GM19395 (cell line): ENCODE measurements around the gene RUSC2.
"Not testable (repeated sequence)": the region's sequence is repeated elsewhere in the genome, so short reads cannot be mapped to it uniquely, and the experiment has no call there.

Source experiments
- ATAC-seq: cut with Tn5 transposase; IDR thresholded peaks from one replicate; pipeline ENCODE4 v1.9.1; 2021; ENCODE audit warnings: mild to moderate bottlenecking, moderate library complexity; ENCODE audit not compliant: unreplicated experiment

RUSC2 gene, protein sequence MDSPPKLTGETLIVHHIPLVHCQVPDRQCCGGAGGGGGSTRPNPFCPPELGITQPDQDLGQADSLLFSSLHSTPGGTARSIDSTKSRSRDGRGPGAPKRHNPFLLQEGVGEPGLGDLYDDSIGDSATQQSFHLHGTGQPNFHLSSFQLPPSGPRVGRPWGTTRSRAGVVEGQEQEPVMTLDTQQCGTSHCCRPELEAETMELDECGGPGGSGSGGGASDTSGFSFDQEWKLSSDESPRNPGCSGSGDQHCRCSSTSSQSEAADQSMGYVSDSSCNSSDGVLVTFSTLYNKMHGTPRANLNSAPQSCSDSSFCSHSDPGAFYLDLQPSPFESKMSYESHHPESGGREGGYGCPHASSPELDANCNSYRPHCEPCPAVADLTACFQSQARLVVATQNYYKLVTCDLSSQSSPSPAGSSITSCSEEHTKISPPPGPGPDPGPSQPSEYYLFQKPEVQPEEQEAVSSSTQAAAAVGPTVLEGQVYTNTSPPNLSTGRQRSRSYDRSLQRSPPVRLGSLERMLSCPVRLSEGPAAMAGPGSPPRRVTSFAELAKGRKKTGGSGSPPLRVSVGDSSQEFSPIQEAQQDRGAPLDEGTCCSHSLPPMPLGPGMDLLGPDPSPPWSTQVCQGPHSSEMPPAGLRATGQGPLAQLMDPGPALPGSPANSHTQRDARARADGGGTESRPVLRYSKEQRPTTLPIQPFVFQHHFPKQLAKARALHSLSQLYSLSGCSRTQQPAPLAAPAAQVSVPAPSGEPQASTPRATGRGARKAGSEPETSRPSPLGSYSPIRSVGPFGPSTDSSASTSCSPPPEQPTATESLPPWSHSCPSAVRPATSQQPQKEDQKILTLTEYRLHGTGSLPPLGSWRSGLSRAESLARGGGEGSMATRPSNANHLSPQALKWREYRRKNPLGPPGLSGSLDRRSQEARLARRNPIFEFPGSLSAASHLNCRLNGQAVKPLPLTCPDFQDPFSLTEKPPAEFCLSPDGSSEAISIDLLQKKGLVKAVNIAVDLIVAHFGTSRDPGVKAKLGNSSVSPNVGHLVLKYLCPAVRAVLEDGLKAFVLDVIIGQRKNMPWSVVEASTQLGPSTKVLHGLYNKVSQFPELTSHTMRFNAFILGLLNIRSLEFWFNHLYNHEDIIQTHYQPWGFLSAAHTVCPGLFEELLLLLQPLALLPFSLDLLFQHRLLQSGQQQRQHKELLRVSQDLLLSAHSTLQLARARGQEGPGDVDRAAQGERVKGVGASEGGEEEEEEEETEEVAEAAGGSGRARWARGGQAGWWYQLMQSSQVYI (N-terminal part only)

DNA sequence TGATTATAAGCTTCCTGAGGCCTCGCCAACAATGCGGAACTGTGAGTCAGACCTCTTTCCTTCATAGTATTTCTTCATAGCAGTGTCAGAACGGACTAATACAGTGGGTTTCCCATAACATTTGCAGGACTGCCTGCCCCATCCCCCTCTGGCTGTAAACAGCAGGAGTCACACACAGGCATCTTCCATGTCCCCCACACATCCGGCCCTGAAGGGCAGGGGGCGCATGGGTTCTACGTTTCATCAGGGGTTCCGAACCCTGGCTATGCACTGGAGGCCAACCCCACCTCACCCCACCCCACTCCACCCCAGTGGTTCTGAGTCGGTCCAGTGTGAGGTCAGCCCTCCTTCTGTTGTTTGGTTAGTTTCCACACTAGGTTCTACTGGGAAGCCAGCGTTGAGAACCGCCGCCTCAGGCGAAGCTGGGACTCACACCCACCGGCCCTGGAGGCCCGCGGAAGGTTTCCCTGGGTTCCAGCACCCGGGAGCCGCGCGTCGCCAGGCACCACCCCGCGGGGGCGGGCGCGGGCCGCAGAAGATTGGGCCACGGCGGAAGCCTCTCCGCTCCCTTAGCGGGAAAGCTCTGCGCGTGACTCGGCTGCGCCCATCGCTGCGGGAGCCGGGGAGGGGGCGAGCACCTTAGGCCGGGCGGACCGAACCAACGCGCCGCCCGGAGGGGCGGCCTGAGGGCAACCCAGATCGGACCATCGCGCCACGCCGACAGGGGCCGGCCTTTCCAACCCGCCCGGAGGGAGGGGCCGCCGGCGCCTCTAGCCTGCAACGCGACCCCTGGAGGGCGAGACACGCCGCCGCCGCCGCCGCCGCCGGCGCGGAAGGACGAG, at the start of gene RUSC2:
Gene RUSC2, plus strand, starts transcription at position 799 of the 842 bp plus-strand sequence. CDS start 56,411 bp downstream, outside the sequence.
- peak; percentile 65 for ATAC-seq

DNA sequence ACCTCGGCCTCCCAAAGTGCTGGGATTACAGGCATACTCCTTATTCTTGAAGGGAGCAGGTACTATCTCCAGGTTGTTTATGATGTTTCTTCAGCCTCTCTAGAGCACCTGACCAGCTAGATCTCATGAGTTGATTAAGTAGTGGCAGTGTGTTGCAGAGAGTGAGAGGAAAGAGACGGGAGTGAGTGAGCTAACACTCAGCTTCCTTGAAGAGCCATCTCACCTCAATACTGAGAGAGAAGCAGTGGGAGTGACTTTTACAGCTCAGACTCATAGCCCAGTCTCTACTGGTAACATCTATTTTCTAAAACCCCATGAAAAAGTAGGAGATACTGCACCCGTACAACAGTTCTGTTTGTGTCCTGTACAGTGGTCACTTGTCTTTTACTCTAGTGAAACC, 43.9 kb upstream of the RUSC2 start:
- no peak for ATAC-seq

DNA sequence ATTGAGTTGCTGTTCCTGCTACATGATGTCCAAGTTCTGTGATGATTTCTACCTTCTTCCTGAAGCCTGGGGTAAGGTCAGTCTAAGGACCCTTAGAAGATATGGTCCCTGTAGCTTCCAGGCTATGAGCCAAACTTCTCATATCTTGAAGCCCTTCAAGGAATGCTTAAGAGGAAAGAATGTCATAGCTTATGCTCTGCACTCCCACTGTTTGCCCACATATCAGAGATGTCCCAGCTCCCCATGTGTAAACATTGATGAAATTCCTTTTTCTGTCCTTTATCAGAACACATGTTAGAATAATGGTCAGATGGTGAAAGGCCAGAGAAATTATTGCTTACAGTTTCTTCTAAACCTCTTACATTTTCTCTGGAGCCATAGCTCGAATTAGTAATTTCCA, 41.4 kb upstream of the RUSC2 start:
- no peak for ATAC-seq

DNA sequence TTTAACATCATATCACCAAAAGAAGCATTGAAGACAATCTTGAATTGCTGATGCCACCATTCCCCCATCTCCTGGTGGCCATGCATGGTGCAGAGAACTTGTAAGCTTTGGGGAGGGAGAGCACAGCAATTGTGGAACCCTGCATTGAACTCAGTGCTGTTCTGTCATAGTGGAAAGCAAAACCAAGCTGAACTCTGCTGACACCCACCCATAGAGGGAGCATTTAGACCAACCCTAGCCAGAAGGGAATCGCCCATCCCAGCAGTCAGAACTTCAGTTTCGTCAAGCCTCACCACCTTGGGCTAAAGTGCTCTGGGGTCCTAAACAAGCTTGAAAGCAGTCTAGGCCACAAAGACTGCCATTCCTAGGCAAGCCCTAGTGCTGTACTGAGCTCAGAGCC, 37.4 kb upstream of the RUSC2 start:
- no peak for ATAC-seq

DNA sequence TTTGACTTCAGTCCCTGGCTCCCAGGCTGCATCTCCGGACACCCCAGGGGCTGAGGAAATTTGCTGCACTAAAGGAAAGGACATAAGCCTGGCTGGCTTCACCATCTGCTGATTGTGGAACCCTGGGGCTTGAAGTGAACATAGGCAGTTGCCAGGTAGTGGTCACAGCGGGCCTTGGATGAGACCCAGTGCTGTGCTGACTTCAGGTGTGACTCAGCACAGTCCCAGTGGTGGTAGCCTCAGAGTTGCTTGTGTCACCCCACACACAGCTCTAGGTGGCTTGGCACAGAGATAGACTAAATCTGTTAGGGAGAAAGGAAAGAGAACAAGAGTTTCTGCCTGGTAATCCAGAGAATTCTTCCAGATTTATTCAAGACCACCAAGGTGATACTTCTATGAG, 36.1 kb upstream of the RUSC2 start:
- ATAC-seq: no peak

DNA sequence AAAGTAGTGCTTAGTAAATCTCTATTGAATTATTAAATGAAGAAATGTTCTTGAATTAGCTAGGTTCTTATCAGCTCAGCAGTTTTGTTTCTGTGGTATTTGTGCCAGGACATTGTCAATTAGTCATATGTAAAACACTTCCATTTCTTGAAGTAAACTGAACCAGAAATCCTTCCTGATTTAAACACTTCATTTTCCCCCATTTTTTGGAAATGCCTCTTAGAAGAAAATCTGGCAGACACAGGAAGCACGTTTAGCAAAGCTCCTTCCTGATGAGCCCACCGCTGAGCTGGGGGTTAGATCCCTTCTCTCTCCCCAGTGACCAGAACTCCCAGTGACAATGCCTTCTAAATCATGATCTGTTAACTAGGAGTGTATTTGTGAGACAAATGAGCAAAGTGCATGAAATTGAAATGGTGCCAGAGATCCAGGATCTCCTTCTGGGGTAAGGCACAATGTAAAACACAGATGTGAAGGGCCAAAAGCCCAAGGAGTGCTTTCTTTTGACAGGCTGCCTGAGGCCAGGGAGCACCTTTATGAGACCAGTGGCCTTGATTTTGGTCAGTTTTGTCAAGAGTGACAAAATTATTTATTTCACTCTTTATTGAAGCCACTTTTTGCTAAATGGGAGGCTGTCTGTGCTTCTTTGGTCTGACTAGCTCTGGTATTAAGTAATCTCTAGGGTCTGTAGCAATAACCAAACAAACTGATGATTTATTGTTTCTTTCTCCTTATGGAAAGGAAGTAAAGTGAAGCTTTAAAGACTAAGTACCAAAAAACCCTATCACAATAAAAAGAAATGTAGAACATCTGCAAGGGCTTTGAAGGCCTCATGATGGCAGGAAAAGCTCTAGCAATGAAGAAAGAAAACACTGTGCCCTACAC, 25.5 kb upstream of the RUSC2 start:
- ATAC-seq: no peak

DNA sequence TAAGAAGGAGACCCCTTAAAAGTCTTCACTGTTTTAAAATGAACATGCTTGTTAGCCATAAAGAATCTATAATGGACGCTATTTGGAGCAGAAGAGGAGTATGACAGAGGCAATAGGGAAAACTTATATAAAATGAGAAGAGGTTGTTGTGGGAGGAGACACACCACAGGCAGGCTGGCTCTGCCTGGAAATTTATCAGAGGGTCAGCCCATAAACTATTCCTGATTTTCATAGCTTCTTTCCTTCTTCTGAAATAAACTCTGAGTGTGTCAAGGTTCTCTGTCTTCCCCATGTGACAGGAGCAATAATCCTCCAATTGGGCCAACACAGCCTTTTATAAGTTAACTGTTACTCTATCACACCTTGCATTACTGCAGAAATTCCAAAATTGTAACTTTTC, 19.6 kb upstream of the RUSC2 start:
- no peak for ATAC-seq

DNA sequence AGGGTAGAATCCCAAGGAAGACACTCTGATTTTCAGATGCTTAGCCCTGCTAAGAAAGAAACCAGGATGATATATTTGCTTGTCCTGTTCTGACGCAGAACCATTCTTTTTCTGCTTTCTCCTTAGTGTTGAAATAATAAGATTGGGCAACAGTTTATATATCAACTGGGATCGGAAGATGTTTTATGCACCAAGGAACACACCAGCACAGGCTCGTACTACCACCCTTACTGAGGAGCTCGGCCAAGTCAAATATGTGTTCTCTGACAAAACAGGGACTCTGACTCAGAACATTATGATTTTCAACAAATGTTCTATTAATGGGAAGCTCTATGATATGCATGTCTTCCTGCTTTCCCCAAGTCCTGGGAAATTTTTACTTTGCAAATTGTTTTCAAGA, 19.0 kb upstream of the RUSC2 start:
- no peak for ATAC-seq

DNA sequence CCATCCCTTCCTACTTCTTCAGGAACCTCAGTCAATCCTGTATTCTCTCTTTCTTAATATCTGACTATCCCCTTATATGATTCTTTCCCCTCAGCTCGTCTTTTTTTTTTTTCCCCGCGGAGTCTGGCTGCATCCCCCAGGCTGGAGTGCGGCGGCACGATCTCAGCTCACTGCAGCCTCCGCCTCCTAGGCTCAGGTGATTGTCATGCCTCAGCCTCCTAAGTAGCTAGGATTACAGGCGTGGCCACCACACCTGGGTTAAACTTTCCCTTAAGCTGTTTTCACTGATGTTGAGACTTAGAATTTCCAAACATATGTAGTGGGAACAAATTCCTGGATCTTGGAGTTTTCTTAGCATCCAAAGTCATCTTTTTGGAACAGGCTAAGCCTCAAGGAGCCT, 13.3 kb upstream of the RUSC2 start:
- ATAC-seq: no peak

DNA sequence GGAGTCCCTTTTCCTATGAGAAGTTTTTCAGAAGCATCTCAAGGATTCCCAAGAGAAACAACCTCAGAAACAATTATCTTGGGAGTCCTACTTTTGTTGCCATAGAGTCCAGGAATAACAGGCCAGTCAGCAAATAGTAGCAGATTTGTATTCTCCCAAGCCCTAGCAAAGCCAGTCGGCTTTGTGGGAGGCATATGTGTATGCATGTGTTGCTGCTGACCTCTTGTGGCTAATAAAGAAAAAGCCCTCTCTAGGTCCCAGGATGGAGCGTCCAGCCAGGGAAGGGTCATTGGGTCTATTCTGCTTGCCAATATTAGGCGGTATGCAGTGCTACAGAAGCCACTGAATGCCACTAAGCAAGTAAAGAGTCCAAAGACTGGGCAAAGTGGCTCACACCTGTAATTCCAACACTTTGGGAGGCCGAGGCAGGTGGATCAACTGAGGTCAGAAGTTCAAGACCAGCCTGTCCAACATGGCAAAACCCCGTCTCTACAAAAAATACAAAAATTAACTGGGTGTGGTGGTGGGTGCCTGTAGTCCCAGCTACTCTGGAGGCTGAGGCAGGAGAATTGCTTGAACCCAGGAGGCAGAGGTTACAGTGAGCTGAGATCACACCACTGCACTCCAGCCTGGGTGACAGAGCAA, 12.6 kb upstream of the RUSC2 start:
- not testable (repeated sequence) for ATAC-seq

DNA sequence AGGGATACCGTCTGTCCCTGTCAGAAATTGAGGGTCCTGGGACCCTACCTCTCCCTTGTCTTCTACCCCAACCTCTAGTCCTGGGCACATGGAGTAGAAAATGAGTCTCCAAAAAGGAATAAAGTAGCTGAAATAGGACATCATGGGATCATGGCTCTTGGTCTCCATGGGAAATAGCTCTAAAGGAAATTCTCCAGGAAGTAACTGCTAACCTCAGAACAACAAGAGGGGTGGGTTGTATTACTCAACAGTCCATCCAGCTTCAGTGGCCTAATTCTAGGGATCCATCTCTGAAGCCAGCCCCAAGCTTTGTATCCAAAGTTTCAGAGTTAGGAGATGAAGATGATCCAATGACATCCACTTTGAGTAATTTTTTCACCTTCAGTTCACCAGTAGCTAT, 11.0 kb upstream of the RUSC2 start:
- ATAC-seq: no peak

DNA sequence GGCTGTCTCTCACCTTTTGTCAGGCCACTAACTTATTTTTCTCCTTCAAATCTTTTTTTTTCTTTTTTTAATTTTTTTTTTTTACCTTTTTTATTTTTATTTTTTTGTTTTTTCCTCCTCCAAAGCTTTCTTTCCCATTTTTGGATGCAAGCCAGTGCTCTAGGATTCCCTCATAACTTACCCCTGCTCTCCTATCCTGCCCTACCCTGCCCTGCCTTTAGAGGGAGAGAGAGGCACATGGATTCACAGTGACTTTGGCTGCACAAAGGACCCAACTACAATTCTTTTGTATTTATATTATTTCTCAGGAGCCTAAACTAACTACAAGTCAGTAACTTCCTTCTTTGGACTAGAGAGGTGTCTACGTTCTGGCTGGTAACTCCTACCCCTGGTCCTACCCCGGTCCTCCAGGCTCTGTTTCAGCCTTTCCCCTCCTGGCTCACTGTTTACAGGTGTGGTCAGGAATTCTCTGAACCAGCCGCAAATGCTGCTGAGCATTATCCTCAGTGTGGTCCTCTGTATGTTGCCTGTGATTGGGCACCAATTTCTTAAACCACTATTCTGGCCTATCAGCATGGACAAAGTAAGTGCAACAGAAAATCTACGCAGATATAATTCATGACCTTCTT, 8.4 kb upstream of the RUSC2 start:
- ATAC-seq: no peak

DNA sequence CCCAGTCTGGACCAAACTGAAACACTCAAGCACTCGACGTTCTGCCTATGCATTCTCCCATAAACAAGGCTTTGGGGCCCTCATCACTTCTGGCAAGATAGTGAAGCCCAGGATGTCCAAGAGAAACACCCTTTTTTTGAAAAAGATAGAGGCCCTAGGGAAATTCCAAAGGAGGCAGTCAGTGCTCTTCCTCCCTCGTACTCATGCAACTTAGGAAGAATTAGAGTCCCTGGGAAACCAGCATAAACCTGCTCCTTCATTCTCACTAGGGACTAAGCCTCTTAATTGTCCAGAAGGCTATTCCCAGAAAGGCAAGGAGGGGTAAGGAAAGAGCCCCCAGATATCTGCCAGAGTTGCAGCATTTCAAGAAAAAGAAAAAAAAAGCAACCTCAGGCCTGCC, 7.8 kb upstream of the RUSC2 start:
- no peak for ATAC-seq

DNA sequence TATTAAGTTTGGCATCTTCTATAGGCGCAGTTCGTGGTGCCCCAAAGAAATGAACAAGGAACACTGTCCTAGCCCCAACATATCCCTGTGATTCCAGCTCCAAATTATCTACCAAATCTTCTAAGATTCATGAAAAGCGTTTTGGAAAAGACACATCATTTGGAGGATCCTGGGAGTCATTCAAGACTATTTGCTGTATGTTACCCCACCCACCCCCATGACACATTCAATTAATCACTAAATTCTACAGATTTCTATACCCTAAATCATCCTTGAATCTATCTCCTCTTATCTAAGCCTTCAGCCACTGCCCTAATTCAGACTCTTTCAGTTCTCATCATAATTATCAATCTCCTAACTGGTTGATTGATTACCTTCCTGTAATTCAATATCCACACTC, 5.5 kb upstream of the RUSC2 start:
- no peak for ATAC-seq

DNA sequence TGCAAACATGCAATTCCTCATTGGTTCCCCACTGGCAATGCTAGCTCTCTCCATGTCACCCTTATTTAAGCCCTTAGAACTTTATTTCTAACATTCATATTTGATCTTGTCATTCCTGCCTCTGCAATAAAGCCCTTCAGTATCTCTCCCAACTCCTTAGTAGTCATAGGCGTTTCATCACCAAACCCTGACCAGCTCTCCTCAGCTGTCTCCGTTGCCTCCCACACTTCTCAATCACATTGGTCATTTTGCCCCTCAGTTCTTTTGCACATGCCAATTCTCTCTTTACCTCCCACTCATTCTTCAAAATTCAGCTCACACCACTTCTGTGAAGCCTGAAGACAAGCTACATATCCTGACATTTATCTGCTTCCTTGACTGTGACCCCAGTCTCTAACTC, 2.8 kb upstream of the RUSC2 start:
- ATAC-seq: no peak

DNA sequence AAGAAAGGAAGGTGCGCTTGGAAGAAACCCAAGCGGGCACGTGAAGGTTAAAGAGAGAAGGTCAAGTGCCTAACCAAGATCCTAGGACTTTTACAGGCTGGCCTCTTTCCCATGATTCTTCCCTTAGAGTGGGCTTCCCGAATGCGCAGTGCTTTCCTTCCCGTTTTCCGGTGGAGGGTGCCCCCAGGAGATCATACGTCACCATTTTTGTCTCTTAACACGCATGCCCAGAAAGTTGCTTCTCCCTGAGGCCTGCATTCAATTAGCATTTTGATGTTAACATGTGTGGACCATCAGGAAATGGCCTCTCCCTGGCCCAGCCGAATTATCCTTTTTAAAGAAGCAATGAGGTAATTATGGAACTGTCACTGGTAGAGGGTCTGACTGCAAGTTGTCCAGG, 1.9 kb upstream of the RUSC2 start:
- ATAC-seq: no peak

DNA sequence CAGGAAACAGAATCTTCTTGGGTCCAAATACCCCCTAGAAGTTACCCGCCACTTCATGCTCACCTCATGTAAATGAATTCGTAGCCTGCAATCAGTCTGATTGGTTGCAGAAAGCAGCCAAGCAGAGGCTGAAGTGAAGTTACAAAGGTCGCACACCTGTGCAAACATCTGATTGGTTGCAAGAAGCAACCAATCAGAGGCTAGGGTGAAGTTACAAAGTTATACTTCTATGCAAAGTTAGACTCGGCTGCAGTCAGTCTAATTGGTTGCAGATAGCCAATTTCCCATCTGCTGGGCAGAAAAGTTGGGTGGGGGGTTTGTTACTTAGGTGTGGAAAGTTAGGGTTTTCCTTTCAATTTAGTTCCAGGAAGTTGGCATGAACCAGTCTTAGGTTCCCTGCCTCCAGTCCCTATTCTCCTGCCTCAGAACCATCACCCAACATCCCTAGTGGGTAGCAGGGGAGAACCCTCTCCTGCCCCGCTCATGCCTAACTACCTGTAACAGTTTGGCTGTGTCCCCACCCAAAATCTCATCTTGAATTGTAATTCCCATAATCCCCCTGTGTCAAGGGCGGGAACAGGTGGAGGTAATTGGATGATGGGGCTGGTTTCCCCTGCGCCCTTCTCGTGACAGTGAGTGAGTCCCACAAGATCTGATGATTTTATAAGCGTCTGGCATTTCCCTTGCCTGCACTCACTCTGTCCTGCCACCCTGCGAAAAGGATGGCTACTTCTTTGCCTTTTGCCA, 1.2 kb upstream of the RUSC2 start:
- ATAC-seq: no peak
